Measurements from ENCODE around the gene SOS2. TPM values are rescaled to one million over a fixed set of nuclear protein-coding genes. Genes with fewer than 3 reads are reported as not detected.

Gene SOS2
- total and polyA plus RNA-seq, 2 of the 8 experiments (the other 6 are each of a cell fraction or from before 2014, with no cell fraction given): 2.8 to 12.7 TPM

DNA sequence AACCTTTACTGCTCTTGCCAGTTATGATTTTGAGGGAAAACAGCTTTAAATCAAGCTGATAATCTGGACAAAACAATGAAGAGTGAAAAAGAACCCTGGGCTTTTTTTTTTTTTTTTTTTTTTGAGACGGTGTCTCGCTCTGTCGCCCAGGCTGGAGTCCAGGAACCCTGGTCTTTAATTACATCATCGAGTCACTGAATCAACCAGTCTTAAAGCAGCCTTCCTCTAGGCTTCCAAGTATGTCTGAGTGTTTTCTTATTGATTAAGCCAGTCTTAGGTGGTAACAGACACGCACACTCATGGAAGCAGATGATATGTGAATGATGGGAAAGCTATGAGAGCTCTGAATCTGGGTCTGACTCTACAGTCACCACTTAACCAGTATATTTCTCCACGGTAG lies 109.1 kb downstream of the SOS2 start:
- Histone ChIP-seq H2BK15ac (ENCODE audit: low read length) (no peak overlapping the region), H3K27ac (ENCODE audit: low read depth, low read length) (no peak overlapping the region), H3K4ac (replicated peaks; ENCODE audit: insufficient read length, low read depth, low read length) (no peak overlapping the region), H4K8ac (ENCODE audit: extremely low read depth, insufficient read depth, low read length) (no peak overlapping the region), H3K9ac (replicated peaks in 1 of 4; ENCODE audit: extremely low read depth in 1 of 4, low read depth in 3 of 4, low read length in 3 of 4) (no peak overlapping the region), H3K4me1 (replicated peaks in 1 of 4; ENCODE audit: control insufficient read depth in 3 of 4, insufficient read depth in 4 of 4, low read length in 3 of 4) (peaks cover 0 to 3% (median 0%) of the 10 kb centered on the region in 4 experiments; a peak in 1 of 7 replicates), H4K91ac (replicated peaks; ENCODE audit: insufficient read length, low read length) (no peak overlapping the region), H3K36me3 (ENCODE audit: control insufficient read depth in 2 of 4, insufficient read depth in 4 of 4, low read length in 3 of 4) (no peaks in the 10 kb centered on the region), H2BK20ac (ENCODE audit: low read length) (no peak overlapping the region), H3K79me2 (ENCODE audit: control insufficient read depth in 1 of 2, insufficient read depth in 2 of 2, low read length in 2 of 2) (no peaks in the 10 kb centered on the region), H3K4me2 (ENCODE audit: insufficient read depth in 1 of 2, low read depth in 2 of 2, low read length in 2 of 2) (no peak overlapping the region), H2AK5ac (ENCODE audit: low read depth, low read length) (no peak overlapping the region), H3K79me1 (ENCODE audit: low read depth, low read length) (no peaks in the 10 kb centered on the region), H2BK12ac (ENCODE audit: low read depth, low read length) (no peak overlapping the region), H3K27me3 (replicated peaks in 1 of 4; ENCODE audit: control insufficient read depth in 3 of 4, extremely low read depth in 1 of 4, insufficient read depth in 3 of 4, low read length in 3 of 4) (no peaks in the 10 kb centered on the region), H3K4me3 (ENCODE audit: extremely low read depth in 1 of 4, insufficient read depth in 2 of 4, low read depth in 3 of 4, low read length in 4 of 4) (no peak overlapping the region), H3K56ac (replicated peaks; ENCODE audit: insufficient read length, low read depth, low read length) (no peak overlapping the region), H3K9me3 (ENCODE audit: insufficient read depth in 2 of 2, low read depth in 1 of 2, low read length in 1 of 2) (no peaks in the 10 kb centered on the region), H3K23ac (ENCODE audit: insufficient read length) (no peak overlapping the region), H3K18ac (ENCODE audit: extremely low read depth, low read length) (no peak overlapping the region), H4K5ac (ENCODE audit: insufficient read length, low read depth, low read length) (no peak overlapping the region), H2AFZ (ENCODE audit: low read length) (no peak overlapping the region), H3K23me2 (ENCODE audit: low read depth, low read length) (no peaks in the 10 kb centered on the region), H3K14ac (ENCODE audit: insufficient read length) (no peak overlapping the region), H2BK5ac (ENCODE audit: low read depth, low read length) (no peak overlapping the region), H4K20me1 (replicated peaks in 1 of 2; ENCODE audit: control insufficient read depth in 1 of 2, insufficient read depth in 2 of 2, low read length in 2 of 2) (no peaks in the 10 kb centered on the region), H2BK120ac (replicated peaks; ENCODE audit: low read depth, low read length) (no peak overlapping the region)
- TF ChIP-seq TAF7 (optimal IDR thresholded peaks at IDR 0.05; ENCODE audit: borderline replicate concordance, low read depth, low read length): no peak
- WGBS, 2 experiments (ENCODE audit: extremely low coverage in 1 of 2, insufficient coverage in 1 of 2, insufficient read length in 1 of 2, insufficient replicate concordance in 2 of 2, low coverage in 1 of 2, low lambda C conversion rate in 2 of 2, missing lambda C conversion rate in 1 of 2): 92% methylated on average over 4 of the region's 6 CpGs; no CpG with 5 or more reads in 1 of the 2 experiments
- CTCF ChIA-PET (ENCODE audit: partially characterized antibody): interaction anchor here (1.9 kb wide), 1 partner anchor 261 kb away, joined by 4 read pairs; no protein-coding TSS in a partner anchor
- no peak for DNase-seq (ENCODE audit: low read depth in 1 of 2, low spot score in 2 of 2)
- no peak for FAIRE-seq
- POLR2A ChIA-PET (ENCODE audit: partially characterized antibody): interaction anchor here (0.6 to 1.2 kb wide), 2 partner anchors 10 to 88 kb away, joined by 4 to 5 read pairs; no protein-coding TSS in a partner anchor

Measured in H1 (cell line).